Measurements from ENCODE around the gene ARL2BP.

GRCh38 chr16:57236022-57236350, 9.1 kb upstream of the ARL2BP start:
- TF ChIP-seq SUZ12 (IDR thresholded peaks at IDR 0.05; ENCODE audit: extremely low read depth, insufficient read depth, insufficient read length) (no peak), YY1 (IDR thresholded peaks at IDR 0.05; ENCODE audit: insufficient read depth, insufficient read length) (no peak)

Data from NT2/D1 (cell line).